ENCODE results near the gene CFAP57. TPM values are rescaled to one million over a fixed set of nuclear protein-coding genes. Genes with fewer than 3 reads are reported as not detected.

The CFAP57 gene
- polyA plus RNA-seq, 2 of the 4 experiments (the other 2 are of a cell fraction): 0.54 to 0.80 TPM

DNA sequence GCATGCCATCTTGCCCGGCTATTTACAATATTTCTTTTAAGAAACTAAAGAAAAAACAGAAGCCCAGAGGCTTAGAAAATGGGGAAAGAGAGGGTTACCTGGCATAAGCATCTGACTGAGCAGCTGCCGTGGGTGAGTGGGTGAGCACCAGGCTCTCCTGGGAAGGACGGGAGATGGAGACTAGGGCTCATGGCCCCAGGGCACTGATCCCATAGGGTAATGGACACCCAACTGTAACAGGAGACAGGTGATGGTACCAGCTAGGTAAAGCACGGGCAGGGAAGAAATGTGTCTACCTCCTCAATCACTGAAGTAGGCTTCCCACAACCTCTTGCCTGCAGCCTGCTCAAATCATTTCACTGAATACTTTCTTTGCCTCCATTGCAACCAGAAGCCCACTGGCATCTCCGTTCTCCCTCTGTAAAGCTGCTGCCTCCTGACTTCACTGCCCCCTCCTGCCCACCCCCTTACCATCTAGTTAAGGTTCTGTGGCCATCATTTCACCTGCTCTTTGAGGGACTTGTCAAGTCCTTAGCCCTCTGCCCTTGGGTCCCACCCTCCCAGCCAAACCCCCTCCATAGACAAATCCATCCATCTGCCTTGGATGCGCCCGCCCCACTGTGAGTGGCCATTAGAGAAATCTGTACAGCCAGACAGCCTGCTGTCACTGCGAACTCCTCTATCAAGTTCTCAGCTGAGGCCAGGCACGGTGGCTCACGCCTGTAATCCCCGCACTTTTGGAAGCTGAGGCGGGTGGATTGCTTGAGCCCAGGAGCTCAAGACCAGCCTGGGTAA, 103.9 kb downstream of the CFAP57 start:
- Histone ChIP-seq H3K4me2 (no peak overlapping the region), H3K9me3 (no peaks in the 10 kb centered on the region), H3K27ac (no peak overlapping the region), H3K4me1 (no peaks in the 10 kb centered on the region), H3K4me3 (no peak overlapping the region)
- FAIRE-seq: no peak
- ATAC-seq: no peak
- no peak for TF ChIP-seq KDM5A (IDR thresholded peaks at IDR 0.05)
- no peak for TF ChIP-seq EHMT2 (IDR thresholded peaks at IDR 0.05; ENCODE audit: low read depth)
- TF ChIP-seq, protein P1, sequence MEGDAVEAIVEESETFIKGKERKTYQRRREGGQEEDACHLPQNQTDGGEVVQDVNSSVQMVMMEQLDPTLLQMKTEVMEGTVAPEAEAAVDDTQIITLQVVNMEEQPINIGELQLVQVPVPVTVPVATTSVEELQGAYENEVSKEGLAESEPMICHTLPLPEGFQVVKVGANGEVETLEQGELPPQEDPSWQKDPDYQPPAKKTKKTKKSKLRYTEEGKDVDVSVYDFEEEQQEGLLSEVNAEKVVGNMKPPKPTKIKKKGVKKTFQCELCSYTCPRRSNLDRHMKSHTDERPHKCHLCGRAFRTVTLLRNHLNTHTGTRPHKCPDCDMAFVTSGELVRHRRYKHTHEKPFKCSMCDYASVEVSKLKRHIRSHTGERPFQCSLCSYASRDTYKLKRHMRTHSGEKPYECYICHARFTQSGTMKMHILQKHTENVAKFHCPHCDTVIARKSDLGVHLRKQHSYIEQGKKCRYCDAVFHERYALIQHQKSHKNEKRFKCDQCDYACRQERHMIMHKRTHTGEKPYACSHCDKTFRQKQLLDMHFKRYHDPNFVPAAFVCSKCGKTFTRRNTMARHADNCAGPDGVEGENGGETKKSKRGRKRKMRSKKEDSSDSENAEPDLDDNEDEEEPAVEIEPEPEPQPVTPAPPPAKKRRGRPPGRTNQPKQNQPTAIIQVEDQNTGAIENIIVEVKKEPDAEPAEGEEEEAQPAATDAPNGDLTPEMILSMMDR (IDR thresholded peaks at IDR 0.05): no peak
- TF ChIP-seq, protein P2, sequence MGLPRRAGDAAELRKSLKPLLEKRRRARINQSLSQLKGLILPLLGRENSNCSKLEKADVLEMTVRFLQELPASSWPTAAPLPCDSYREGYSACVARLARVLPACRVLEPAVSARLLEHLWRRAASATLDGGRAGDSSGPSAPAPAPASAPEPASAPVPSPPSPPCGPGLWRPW (IDR thresholded peaks at IDR 0.05): no peak
- no peak for TF ChIP-seq HDAC2 (IDR thresholded peaks at IDR 0.05)
- 62% methylated on average over 10 of the region's 12 CpGs for WGBS (ENCODE audit: missing lambda C conversion rate)
- CTCF ChIA-PET: no interaction called here
- POLR2A ChIA-PET: no interaction called here
- DNase-seq (ENCODE audit: low read depth in 1 of 2, low spot score in 1 of 2): no peak

DNA sequence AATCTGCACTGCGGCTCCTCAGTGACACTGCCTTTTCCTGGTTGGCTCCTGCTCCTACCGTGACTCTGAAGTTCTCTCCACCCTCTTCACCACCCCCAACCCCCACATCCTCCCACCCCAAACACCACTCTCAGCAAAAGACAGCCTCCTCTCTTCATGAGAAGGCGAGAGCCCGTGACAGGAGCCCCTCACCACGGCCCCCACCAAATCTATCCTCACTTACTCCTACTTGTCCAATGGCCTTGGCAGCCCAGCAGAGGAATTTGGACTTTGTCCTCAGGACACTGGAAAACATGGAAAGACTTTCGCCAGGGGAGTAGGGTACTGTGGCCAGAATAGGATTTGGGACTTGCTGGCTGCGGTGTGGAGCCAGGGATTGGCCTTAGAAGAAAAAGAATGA, 104.5 kb downstream of the CFAP57 start:
- DNase-seq (ENCODE audit: low read depth in 1 of 2, low spot score in 1 of 2) (no peak), FAIRE-seq (no peak), ATAC-seq (no peak)
- Histone ChIP-seq H3K4me3 (no peak overlapping the region), H3K4me1 (no peaks in the 10 kb centered on the region), H3K27ac (no peak overlapping the region), H3K9me3 (no peaks in the 10 kb centered on the region), H3K4me2 (no peak overlapping the region)
- no peak for TF ChIP-seq RFX5 (IDR thresholded peaks at IDR 0.05)
- TF ChIP-seq, protein P3, sequence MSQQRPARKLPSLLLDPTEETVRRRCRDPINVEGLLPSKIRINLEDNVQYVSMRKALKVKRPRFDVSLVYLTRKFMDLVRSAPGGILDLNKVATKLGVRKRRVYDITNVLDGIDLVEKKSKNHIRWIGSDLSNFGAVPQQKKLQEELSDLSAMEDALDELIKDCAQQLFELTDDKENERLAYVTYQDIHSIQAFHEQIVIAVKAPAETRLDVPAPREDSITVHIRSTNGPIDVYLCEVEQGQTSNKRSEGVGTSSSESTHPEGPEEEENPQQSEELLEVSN (IDR thresholded peaks at IDR 0.05; ENCODE audit: borderline replicate concordance, low read depth): no peak
- CTCF ChIA-PET: no interaction called here
- POLR2A ChIA-PET: no interaction called here
- 56% methylated on average over 6 of the region's 7 CpGs for WGBS (ENCODE audit: missing lambda C conversion rate)

DNA sequence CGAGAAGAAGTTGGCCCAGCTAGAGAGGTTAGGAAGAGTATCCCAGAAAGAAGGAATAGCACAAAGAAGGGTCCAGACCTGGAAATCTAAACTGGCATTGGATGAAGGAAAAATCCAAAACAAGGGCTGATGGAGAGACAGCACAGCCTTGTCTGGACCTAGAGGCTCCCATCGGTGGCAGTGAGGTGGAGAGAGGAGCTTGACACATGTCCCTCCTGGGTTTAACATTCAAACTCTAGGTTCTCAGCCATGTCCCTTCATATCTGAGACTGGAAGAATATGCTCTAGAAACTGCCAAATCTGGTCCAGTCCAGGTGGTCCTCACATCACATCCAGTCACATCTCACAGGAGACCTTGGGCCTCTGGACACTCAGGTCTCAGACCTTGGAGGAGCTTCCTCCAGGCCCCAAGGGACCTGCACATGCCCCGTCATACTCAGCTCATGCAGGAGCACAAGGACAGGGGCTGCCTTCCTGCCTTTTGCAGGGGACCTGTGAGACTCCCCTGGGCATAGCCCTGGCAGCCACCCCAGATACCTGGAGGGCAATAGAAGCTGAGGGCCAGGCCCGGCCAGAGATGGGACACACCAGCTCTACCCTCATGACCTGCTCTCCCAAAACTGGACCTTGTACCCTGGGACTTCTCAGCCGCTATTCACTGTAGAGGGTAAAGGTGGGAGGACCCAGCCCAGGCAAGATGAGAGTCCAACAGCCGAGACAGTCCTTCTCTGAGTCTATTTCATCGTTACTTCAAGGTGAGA, 105.2 kb downstream of the CFAP57 start:
- H3K9me3 ChIP-seq: no peaks in the 10 kb centered on the region
- H3K4me1 ChIP-seq: no peaks in the 10 kb centered on the region
- no peak overlapping the region for H3K4me3 ChIP-seq
- FAIRE-seq (no peak), ATAC-seq (no peak), DNase-seq (ENCODE audit: low read depth in 1 of 2, low spot score in 1 of 2) (no peak)
- ChIA-PET POLR2A (no interaction called here), CTCF (no interaction called here)
- 72% methylated on average over 7 of the region's 7 CpGs for WGBS (ENCODE audit: missing lambda C conversion rate)
- no peak overlapping the region for H3K4me2 ChIP-seq
- H3K27ac ChIP-seq: no peak overlapping the region
- TF ChIP-seq ZC3H11A (IDR thresholded peaks at IDR 0.05): no peak
- TF ChIP-seq MYC (IDR thresholded peaks at IDR 0.05; ENCODE audit: borderline replicate concordance, low read length): no peak
- no peak for TF ChIP-seq HOXB13 (CRISPR knock-in tag; IDR thresholded peaks at IDR 0.05; ENCODE audit: low read depth)
- TF ChIP-seq RNF2 (IDR thresholded peaks at IDR 0.05; ENCODE audit: borderline replicate concordance, low read depth): no peak
- TF ChIP-seq RARB (CRISPR knock-in tag; IDR thresholded peaks at IDR 0.05): no peak

DNA sequence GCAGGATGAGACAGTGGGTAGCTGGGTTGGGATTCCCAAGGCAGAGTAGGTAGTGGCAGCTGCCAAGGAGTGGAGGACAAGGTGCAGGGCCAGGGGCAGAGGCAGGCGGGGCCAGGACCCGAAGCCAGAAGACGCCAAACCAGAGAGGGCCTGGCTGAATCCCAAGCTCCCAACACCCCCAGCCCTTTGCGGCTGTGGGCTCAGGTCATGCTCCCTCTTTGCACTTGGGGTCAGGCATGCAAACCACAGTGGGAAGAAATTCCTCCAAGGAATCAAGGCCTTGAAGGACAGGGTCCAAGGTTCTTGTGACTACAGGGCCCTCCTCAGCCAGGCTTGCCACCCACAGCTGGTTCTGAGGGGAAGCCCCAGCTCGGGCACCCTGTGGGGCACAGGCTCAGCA, 107.0 kb downstream of the CFAP57 start:
- CTCF ChIA-PET: no interaction called here
- DNase-seq (ENCODE audit: low read depth in 1 of 2, low spot score in 1 of 2): no peak
- no peak for ATAC-seq
- H3K4me2 ChIP-seq: no peak overlapping the region
- no peak for FAIRE-seq
- no peak overlapping the region for H3K27ac ChIP-seq
- 78% methylated on average over 4 of the region's 5 CpGs for WGBS (ENCODE audit: missing lambda C conversion rate)
- no peaks in the 10 kb centered on the region for H3K4me1 ChIP-seq
- POLR2A ChIA-PET: no interaction called here
- H3K4me3 ChIP-seq: no peak overlapping the region
- no peaks in the 10 kb centered on the region for H3K9me3 ChIP-seq
- TF ChIP-seq FOXS1 (CRISPR knock-in tag; IDR thresholded peaks at IDR 0.05) (no peak), CHD4 (IDR thresholded peaks at IDR 0.05; ENCODE audit: borderline replicate concordance) (no peak), KDM5A (IDR thresholded peaks at IDR 0.05) (no peak), KDM1A (IDR thresholded peaks at IDR 0.05; ENCODE audit: low read depth) (no peak), HOXA7 (CRISPR knock-in tag; IDR thresholded peaks at IDR 0.05) (no peak), ZNF302 (CRISPR knock-in tag; IDR thresholded peaks at IDR 0.05) (no peak), RCOR1 (IDR thresholded peaks at IDR 0.05; ENCODE audit: low read depth, low read length) (no peak), ZC3H11A (IDR thresholded peaks at IDR 0.05) (no peak), HOXB5 (CRISPR knock-in tag; IDR thresholded peaks at IDR 0.05) (no peak), EP300 (IDR thresholded peaks at IDR 0.05) (no peak)
- TF ChIP-seq, protein P4, sequence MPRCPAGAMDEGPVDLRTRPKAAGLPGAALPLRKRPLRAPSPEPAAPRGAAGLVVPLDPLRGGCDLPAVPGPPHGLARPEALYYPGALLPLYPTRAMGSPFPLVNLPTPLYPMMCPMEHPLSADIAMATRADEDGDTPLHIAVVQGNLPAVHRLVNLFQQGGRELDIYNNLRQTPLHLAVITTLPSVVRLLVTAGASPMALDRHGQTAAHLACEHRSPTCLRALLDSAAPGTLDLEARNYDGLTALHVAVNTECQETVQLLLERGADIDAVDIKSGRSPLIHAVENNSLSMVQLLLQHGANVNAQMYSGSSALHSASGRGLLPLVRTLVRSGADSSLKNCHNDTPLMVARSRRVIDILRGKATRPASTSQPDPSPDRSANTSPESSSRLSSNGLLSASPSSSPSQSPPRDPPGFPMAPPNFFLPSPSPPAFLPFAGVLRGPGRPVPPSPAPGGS (IDR thresholded peaks at IDR 0.05): no peak
- TF ChIP-seq, protein P5, sequence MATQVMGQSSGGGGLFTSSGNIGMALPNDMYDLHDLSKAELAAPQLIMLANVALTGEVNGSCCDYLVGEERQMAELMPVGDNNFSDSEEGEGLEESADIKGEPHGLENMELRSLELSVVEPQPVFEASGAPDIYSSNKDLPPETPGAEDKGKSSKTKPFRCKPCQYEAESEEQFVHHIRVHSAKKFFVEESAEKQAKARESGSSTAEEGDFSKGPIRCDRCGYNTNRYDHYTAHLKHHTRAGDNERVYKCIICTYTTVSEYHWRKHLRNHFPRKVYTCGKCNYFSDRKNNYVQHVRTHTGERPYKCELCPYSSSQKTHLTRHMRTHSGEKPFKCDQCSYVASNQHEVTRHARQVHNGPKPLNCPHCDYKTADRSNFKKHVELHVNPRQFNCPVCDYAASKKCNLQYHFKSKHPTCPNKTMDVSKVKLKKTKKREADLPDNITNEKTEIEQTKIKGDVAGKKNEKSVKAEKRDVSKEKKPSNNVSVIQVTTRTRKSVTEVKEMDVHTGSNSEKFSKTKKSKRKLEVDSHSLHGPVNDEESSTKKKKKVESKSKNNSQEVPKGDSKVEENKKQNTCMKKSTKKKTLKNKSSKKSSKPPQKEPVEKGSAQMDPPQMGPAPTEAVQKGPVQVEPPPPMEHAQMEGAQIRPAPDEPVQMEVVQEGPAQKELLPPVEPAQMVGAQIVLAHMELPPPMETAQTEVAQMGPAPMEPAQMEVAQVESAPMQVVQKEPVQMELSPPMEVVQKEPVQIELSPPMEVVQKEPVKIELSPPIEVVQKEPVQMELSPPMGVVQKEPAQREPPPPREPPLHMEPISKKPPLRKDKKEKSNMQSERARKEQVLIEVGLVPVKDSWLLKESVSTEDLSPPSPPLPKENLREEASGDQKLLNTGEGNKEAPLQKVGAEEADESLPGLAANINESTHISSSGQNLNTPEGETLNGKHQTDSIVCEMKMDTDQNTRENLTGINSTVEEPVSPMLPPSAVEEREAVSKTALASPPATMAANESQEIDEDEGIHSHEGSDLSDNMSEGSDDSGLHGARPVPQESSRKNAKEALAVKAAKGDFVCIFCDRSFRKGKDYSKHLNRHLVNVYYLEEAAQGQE (IDR thresholded peaks at IDR 0.05): no peak
